ENCODE data around the gene SHISA4.

DNA sequence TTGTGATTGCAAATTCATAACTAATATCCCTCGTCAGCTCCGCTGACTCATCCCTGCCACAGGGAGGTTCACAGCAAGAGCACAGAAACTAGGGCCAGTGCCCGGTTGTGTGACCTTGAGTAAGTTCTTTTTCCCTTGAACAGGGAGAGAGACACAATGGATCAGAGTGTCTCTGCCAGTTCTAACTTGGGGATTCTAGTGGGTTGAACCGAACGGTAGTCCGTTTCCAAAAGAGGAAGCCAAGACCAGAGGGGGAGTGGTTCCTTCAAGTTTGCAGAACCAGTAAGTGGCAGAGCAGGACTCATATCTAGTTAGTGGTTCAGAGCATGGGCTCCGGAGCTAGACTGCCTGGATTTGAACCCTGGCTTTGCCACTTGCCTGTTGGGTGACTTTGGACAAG lies 4.9 kb upstream of the SHISA4 start:
- TF ChIP-seq EP300 (IDR thresholded peaks at IDR 0.05; ENCODE audit: low read depth) (no peak), POLR2A (IDR thresholded peaks at IDR 0.05) (no peak)
- TF ChIP-seq, protein P1, sequence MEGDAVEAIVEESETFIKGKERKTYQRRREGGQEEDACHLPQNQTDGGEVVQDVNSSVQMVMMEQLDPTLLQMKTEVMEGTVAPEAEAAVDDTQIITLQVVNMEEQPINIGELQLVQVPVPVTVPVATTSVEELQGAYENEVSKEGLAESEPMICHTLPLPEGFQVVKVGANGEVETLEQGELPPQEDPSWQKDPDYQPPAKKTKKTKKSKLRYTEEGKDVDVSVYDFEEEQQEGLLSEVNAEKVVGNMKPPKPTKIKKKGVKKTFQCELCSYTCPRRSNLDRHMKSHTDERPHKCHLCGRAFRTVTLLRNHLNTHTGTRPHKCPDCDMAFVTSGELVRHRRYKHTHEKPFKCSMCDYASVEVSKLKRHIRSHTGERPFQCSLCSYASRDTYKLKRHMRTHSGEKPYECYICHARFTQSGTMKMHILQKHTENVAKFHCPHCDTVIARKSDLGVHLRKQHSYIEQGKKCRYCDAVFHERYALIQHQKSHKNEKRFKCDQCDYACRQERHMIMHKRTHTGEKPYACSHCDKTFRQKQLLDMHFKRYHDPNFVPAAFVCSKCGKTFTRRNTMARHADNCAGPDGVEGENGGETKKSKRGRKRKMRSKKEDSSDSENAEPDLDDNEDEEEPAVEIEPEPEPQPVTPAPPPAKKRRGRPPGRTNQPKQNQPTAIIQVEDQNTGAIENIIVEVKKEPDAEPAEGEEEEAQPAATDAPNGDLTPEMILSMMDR (IDR thresholded peaks at IDR 0.05), result no peak
